ENCODE results near the gene WDFY1. TPM values are rescaled to one million over a fixed set of nuclear protein-coding genes. Genes with fewer than 3 reads are reported as not detected.

The WDFY1 gene
- total and polyA plus RNA-seq, 9 of the 15 experiments (the other 6 are each of a cell fraction or from before 2014, with no cell fraction given), result 5.4 to 27.6 (median 17.5) TPM

DNA sequence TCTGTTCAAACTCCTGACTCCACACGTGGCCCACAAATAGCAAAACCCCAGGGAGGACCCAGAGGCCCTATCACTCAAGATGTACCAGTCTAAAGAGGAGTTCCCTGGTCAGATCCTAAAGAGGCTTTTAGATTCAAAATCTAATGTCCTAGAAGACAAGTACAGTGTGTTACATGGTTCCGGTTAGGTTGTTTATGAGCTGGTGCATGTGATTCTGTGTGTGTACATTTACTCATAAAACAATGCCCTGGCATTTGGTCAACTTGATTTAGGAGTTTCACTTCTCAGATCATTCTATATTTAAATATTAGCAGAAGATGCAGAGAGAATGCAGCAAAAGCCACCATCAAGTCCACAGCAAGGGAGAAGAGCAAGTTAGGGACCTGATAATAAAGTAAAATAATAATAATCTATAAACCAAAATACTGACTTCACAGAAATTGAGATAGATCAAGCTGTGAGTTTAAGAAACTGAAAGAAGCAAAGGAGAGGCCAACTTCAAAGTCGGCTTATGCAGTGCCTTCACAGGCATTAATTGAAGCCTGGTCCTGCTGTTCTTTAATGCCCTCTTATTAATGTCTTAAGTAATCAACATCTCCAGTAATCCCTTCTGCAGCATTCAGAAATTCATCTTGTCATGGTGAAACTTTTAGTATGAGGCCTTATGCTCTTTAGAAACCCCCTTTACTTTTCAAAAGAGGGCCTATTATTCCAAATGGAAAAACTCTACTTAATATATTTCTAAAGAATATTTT is 103.5 kb downstream of the WDFY1 start:
- no peak for ATAC-seq
- Histone ChIP-seq H3K9me3 (replicated peaks; ENCODE audit: control insufficient read depth, insufficient read depth, low read depth, low read length) (no peaks in the 10 kb centered on the region), H3K4me3 (no peak overlapping the region), H3K9me1 (ENCODE audit: control insufficient read depth, insufficient read depth, low read length) (no peaks in the 10 kb centered on the region), H3K27ac (ENCODE audit: extremely low read depth, low read depth, low read length) (no peak overlapping the region), H3K9ac (ENCODE audit: insufficient read depth in 1 of 2, low read depth in 2 of 2, low read length in 2 of 2) (no peak overlapping the region), H3K27me3 (ENCODE audit: control insufficient read depth in 2 of 2, insufficient read depth in 2 of 2, low read length in 2 of 2) (peaks cover 0 to 2% of the 10 kb centered on the region in 2 experiments; a peak in 1 of 5 replicates), H2AFZ (ENCODE audit: low read depth, low read length) (no peak overlapping the region), H3K36me3 (ENCODE audit: control insufficient read depth, insufficient read depth, low read length) (no peaks in the 10 kb centered on the region), H3K4me2 (ENCODE audit: insufficient read depth, low read length) (no peak overlapping the region), H3K4me1 (replicated peaks in 1 of 2; ENCODE audit: control insufficient read depth in 2 of 2, insufficient read depth in 2 of 2, low read length in 2 of 2) (peaks cover 0 to 15% of the 10 kb centered on the region in 2 experiments; a peak in 2 of 5 replicates), H3K79me2 (ENCODE audit: control insufficient read depth, insufficient read depth, low read length) (no peaks in the 10 kb centered on the region), H4K20me1 (replicated peaks; ENCODE audit: control insufficient read depth, insufficient read depth, low read length) (no peaks in the 10 kb centered on the region)
- ChIA-PET CTCF (ENCODE audit: low intra/inter-chr PET ratio) (no interaction called here), POLR2A (no interaction called here)
- 22% methylated on average over 3 of the region's 3 CpGs for WGBS (ENCODE audit: insufficient coverage, low coverage, missing lambda C conversion rate)
- DNase-seq (ENCODE audit: extremely low read depth in 1 of 4, low spot score in 3 of 4), result no peak
- in situ Hi-C loops (cut with MboI) (no loop called here), intact Hi-C loops (cut with micrococcal nuclease) (no loop called here)
- BruUV-seq (replicated peaks), result no TSS peak
- no peak for FAIRE-seq
- TF ChIP-seq FOXJ2 (tag; IDR thresholded peaks at IDR 0.05) (no peak), HMG20B (CRISPR knock-in tag; IDR thresholded peaks at IDR 0.05) (no peak), DMBX1 (CRISPR knock-in tag; IDR thresholded peaks at IDR 0.05; ENCODE audit: borderline replicate concordance) (no peak), ZNF707 (CRISPR knock-in tag; conservative IDR thresholded peaks at IDR 0.05) (no peak), DIDO1 (tag; IDR thresholded peaks at IDR 0.05; ENCODE audit: low read depth) (no peak), ZNF699 (CRISPR knock-in tag; IDR thresholded peaks at IDR 0.05; ENCODE audit: insufficient replicate concordance) (no peak), HNRNPUL1 (IDR thresholded peaks at IDR 0.05; ENCODE audit: low read length) (no peak), SRF (CRISPR knock-in tag; IDR thresholded peaks at IDR 0.05) (no peak)

Data from K562 (cell line).